Fibroblast of skin of left quadriceps (primary cell): ENCODE data around the gene AKAP6.
"Not testable (repeated sequence)": the region's sequence is repeated elsewhere in the genome, so short reads cannot be mapped to it uniquely, and the experiment has no call there.

ENCODE experiments used
- DNase-seq, 2 experiments: peaks; one replicate each; pipeline ENCODE4 v3.0.0-alpha.2; 2013; ENCODE audit warnings: low read depth in 2 of 2

The AKAP6 gene

DNA sequence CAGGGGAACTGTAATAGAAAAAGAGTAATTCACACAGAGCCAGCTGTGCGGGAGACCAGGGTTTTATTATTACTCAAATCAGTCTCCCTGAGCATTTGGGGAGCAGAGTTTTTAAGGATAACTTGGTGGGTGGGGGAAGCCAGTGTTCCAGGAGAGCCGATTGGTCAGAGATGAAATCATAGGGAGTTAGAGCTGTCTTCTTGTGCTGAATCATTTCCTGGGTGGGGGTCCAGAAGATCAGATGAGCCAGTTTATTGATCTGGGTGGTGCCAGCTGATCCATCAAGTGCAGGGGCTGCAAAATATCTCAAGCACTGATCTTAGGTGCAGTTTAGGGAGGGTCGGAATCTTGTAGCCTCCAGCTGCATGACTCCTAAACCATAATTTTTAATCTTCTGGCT is 44.1 kb downstream of the AKAP6 start:
- not testable (repeated sequence) for DNase-seq

DNA sequence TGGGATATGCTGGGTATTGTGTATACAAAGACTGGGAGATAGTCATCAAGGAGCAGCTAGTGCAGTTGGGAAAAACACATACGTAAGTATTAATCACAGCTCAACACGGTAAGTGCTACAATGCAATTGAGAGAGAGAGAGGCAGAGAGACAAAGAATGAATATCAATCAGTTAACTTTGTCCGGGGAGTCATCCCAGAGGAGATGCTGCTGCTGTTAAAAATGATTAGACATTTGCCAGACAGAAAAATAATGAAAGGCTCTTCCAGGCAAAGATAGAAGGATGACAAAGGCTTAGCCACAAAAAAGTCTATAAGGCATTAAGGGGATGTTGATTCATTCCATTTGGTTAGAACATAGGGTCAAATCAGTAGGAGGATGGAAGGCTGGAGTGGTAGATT is 45.1 kb downstream of the AKAP6 start:
- DNase-seq: no peak

DNA sequence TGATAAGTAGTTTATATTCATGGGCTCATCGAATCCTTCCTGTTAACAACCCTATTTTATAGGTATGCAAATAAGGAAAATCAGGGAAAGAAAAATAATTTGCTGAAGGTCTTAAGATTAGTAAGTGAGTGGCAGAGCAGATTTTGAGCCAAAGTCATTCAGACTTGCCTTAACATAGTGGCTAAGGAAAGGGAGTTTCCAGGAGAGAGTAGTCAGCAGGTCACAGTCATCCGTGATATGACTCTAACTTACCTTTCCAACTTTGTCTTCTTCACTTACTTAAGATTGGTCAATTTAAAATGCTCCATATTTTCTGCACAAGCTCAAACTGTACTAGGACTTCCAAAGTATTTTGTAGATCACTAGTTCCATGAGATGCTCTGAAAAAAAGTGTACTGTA is 46.6 kb downstream of the AKAP6 start:
- no peak for DNase-seq

DNA sequence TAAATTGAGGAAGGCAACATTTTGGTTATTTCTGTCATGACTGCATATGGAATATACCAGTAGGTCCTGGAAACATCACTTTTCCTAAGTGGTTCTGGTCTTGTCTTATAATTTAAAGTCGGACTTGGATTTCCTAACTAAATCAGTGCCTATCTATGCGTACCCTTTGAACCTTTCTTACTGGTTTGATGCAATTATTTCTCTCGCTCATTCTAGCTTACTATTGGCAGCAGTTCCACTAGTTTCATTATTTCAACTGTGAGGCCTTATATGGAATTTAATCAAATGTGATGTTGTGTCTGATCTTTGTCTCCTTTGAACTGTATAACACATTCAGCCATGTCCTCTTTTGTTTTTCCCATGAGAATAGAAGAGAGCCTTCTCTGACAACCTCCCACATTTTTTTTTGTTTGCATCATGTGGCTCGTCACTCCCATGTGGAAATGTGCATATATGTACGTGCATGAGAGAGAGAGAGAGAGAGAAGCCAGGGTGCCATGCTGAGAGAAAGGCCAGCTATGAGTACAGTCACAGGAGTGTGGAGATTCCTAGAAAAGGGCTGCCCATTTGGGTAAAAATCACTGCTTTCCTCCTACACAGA is 48.0 kb downstream of the AKAP6 start:
- DNase-seq: no peak

DNA sequence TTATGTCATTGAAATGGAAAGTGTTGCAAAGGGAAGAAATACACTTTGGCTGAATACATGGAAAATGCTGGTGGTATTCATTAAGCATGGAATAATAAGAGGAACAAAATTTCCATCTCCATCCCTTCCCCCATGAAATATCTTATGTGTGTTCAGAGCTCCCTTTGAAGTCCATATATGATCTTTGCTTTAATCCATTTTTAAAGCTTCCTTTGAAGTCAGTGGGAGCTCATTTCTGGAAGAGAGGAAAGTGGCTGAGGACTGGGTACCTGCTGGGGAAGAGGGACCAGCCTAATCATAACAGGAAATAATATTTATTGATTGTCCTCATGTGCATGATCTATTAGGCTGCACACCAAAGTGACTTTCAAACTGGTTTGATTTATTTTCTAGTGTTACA is 49.2 kb downstream of the AKAP6 start:
- no peak for DNase-seq

DNA sequence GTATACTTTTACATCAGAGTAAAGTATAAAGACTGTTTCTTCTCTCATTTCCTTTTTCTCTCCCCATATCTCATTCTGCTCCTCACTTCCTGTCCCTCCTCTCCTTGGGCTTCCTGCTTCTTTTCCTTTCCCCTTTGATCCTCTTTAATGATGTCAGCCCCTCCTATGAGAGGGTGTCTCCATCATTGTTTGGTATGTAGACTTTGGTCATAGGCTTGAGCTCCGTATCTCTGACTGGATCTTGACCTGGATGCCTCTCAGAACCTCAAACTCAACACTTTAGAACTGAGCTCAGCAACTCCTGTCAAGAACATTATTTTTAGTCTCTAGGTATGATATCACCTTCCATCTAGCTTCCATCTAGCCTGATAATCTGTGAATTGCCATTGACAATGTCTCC is 50.3 kb downstream of the AKAP6 start:
- DNase-seq: no peak

DNA sequence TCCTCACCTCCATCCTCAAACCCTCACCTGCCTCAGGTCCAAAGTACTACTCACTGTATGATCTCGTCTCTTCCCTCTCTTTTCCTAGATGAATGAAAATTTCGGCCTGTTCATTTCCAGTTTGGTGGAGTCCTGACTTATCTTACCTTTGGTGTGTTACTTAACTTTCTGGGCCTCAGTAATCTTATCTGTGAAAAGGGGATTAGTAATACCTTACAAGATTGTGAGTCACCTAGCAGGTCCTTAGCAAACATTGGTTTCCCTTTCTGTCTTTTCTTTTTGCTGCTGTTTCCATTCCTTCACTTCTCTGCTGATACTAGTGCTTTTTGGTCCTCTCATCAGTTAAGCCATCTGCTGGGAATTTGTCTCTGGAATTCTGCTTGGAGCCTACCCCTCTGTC is 52.8 kb downstream of the AKAP6 start:
- no peak for DNase-seq

DNA sequence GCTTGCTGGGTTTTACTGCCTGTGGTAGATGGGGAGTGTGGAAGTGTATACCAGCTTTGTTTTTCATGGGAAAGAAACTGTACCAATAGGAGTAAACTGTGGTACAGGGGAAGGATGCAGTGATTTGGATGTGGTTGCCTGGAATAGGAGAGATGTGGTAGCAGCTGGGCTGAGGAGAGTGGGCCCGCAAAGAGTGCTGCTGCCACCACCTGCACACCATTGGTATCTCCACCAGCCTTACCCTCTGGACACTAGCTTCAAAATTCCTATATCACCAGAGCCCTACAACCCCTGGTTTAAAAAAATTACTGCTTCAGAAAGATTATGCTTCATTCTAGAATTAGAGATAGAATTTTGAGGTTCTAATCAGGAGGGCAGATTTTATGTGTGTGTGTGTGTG is 53.6 kb downstream of the AKAP6 start:
- DNase-seq: no peak

DNA sequence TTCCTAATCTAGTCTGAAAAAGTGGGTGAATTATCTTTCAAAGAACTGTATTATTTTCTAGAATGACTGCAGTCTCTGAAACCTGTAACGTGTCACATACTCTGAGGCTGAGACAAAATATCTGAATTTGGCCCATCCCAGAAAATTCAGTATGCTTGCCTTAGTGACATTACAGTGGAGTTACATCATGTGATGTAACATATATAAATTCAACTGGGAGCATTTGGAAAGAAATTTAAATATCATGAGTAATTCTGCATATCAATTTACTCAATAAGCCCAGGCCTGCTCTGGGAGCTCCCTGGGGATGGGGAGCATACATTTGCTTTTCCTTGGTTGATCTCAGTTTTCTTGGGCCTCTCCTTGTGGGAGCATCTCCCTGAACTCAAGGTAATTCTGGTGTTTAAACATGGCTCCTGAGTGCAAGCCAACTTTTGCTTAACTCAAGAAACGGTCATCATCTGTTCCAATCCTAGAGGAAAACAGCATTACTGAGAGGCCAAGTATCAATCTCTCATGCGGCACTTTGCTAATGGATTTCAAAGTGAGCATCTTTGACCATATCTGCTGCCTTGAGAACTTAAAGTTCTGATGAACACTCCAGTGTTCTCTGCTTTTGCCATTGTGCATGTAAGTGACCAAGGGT is 54.4 kb downstream of the AKAP6 start:
- DNase-seq: no peak

DNA sequence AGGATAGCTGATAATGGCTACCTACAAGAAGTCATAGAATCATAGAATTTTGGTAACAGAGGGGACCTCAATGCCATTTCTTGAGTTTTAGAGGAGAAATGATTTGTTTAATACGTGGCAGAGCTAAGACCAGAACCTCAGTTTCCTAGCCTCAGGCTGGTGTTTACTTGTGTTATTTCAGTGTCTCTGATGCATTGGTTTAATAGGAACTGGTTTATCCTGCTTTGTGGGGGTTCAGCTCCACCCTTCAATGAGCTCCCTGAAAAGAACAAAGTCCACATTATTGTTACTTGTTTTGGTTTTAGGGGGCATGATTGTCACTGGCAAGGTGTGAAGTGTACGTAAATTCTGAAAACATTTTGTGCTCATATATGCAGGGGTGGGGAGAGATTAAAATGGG is 55.4 kb downstream of the AKAP6 start:
- no peak for DNase-seq

DNA sequence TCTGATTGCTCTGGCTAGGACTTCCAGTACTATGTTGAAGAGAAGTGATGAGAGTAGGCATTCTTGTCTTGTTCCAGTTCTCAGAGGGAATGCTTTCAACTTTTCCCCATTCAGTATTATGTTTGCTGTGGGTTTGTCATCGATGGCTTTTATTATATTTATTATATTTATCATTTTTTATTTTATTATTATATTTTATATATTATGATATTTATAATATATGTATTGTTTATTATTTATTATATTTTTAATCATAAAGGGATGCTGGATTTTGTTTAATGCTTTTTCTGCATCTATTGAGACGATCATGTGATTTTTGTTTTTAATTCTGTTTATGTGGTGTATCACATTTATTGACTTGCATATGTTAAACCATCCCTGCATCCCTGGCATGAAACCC is 58.2 kb downstream of the AKAP6 start:
- DNase-seq: not testable (repeated sequence)

DNA sequence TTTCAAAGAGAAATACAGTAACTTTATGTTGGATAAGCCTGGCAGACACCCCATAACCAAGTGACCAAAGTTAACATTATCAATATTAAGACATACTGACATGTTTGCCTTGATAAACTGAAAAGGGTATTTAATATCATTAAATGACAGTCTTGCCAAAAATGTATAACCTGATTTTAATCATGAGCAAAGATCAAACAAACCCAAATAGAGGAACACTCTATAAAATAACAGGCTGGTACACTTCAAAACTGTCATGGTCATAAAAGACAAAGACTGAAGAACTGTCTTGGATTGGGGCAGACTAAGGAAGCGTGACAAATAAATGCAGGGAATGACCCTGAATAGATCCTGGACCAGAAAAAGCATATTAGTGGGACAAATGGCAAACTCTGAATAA is 64.0 kb downstream of the AKAP6 start:
- no peak for DNase-seq

DNA sequence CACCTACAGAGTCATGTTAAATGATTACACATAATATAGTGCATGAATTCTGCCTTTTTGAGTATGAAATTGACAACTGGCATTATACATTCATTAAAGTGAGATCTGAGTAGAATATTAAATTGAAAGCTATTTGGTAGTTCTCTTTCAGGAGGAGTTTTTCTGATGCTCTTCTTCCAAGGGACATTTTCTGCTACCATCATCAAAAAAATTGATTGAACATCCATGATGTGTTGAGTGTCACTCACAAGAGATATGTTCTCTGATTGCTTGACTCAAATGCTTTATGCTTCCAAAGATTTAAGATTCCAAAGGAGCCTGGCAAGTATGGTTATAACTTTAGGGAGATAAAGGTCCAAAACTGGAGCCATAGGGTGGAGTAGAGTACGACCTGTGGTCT is 64.9 kb downstream of the AKAP6 start:
- DNase-seq: no peak

DNA sequence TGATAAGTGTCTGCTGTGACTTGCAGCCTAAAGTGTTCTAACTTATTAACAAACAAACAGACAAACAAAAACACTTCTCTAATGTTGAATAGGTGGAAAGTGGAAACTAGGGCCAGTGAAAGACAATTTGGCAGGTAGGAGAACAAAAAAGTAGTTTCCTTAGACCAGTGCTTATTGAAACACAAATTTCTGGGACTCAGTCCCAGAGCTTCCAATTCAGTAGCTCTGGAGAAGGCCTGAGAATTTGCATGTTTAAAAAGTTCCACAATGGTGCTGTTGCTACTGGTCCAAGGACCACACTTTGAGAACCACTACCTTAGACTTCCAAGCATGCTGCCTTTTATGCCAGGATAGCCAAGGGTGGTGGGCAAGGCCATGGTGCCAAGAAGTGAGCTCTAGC is 67.8 kb downstream of the AKAP6 start:
- DNase-seq: no peak

DNA sequence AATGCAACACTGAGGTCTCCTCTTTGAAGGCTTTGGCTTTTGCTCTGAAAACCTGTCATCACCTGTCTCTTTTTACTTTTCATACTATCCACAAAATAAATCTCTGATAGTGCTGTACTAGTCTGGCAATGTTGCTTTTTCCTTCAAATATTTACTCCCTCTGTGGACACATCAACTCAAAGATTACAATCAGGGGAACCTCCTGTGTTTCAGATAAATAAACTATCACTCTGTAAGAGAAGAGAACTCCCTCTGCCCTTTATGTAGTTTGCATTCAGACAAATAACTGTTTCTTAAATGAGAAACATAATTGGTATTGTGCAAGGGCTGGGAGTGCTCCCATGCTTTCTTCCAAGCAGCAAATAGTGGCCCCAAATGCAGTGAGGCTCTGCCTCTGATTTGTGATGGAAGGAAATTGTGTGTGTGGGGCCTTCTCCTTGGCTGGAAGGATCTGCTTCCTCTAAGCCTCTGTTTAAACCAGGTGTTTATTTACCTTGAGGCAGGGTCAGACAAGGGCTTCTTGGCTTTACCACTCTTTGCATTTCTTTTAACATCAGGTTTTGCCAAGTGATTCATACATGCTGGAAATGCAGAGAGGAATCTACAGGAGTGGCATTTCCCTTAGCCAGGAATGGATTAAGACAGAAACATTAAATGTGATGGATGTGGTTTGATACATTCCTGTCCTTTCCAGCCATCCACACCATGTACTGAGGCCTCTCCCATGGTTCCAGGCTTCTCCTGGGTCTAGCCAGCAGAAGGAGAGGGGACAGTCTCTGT is 69.0 kb downstream of the AKAP6 start:
- peak; percentile 78 to 80 for DNase-seq

DNA sequence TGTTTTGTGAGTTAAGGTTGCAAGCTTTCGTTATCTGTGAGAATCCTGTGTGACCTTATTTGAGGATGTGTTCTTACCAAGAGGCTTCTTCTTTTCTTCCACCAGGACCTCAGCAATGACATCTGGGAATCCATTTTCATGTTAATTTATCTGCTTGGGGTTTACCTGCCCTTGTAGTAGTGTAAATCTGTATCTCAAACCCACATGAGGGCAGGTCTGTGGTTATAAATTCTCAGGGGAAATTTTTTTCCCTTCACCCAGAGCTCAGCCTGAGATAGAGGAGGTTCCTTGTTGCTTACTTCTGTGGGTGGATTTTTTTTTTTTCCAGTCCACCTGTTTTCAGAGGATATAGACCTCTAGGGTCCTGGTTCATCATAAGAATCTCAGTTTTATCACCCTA is 70.8 kb downstream of the AKAP6 start:
- no peak for DNase-seq

DNA sequence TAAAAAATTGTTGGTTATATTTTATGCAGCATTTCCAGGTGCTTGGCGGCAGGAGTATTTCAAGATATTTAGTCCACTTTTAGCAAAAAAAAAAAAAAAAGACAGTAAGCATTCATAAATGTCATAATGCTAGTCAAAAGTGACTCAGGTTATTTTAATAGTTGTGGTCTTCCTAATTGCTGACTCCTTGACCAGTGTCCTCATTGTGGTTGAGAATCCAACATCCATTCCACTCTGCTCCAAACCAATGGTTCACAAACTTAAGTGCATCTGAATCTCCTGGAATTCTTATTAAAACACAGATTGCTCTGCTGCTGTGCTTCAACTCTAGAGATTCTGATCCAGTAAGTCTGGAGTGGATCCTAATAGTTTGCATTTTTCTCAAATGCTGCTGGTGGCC is 71.4 kb downstream of the AKAP6 start:
- no peak for DNase-seq

DNA sequence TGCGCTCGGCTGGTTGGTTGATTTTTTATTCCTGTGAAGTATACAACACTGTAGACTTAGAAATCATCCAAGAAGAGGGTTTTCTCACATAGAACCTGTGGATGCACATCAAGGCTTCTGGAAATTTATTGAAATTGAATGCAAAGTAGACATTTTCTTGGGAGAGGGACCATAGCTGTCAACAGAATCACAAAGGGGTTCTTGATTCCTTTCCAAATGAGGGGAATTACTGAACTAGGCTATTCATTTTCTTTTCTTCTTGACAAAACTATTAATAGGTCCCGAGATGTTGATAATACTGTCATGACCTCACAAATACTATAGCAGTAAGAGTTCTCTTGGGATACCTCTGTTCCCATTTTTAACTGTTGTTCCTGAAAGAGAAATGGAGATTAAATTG is 73.9 kb downstream of the AKAP6 start:
- DNase-seq: no peak

DNA sequence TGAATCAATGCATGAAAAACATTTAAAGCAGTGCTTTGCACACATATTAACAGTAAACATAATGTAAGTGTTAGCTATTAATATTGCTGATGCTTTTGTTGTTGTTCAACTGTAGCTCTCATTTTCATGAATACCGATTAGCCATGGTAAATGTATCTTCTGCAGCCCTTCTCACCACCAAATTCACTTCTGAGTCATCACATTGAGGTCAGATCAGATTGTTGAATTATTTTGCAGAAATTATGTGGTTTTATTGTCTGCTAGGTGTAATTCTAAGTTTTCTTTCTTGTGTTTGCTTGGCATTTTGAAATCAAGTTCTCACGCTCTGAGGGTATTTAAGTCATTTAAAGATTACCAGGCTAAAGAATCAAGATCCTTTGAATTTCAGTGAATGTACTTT is 74.6 kb downstream of the AKAP6 start:
- no peak for DNase-seq

DNA sequence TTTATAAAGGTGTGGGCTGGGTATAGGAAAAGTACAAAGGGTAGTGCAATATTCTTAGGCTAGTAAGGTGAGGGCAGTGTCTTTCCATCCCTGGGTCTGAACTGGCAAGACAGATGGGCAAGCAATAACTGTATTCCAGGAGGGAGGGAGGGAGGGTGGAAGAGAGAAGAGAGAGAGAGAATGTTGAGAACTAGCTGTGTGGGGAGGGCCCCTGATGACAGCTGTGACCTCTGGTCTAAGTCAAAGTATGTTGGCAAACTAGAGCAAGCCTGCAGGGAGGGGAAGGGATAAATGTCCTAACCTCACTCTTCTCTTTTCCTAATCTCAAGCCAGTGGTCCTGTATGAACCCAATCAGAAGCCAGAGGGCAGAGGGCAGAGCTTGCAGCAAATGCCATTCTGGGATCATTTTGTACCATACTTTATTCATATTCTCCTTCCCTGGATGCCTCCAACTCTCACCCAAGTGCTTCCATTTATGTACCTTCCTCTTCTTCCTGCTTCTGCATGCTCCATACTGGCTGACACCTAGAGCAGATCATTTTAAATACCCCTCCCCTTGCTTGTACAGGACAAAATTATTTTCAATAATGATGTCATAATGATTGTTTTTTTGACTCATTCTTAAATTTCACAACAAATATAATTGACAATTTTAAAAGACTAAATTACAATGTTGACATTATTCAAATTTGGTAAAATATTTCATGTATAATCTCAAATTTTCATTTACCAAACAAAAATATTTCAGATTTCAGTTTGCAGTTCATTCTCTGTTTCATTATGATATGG is 75.9 kb downstream of the AKAP6 start:
- no peak for DNase-seq

DNA sequence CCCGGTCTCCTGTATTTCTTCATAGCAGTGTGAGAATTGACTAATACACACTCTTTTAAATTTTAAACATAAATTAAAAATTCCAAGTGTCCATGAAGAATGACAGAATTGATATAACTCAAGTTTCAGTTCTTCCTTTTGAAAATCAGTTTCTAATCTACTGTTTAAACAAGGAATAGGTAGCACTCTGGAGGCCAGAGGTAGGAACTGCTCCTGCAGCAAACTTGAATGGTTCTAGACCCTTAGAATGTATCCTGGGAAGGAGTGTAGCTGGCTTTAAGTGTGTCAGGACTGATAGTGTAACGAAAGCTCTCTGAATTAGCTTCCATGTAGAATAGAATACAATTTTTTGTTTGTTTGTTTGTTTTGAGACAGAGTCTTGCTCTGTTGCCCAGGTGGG is 76.8 kb downstream of the AKAP6 start:
- no peak for DNase-seq

DNA sequence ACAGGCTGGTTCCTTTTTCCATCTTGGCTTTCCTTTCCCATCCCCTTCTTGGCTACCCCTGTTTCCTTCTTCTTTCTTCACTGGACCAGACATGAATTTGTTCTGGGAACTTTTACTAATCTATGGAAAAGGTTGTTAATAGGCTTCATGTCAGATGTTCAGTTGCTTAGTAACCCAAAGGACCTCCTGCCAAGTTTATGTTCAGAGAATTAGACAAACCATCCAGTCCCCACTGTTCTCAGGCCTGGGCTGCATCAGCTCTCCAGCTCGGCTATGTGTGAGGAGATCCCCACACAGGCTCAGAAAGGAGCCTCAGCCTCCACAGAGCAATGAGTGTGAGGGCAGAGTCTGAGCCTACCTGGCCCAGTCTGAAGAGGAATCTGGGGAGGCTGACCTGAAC is 78.0 kb downstream of the AKAP6 start:
- DNase-seq: no peak

DNA sequence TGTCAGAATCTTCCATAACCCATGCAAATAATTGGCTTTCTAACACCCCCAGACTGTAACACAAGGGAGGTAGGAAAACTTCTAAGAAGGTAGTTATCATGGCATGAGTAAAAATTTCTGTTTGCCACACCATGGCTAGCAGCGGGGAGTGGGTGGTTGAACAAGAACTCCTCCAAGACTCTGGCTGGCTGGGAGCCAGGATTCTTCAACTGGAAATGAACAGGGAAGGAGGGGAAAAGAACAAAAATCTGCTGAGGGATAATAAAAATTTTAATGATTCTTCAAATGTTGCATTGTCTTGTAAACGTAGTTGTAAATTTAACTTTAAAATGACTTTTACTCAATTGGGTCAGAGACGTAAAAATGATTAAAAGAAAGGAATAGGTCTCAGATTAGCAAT is 78.9 kb downstream of the AKAP6 start:
- DNase-seq: no peak
